Endodermal cell (in vitro differentiated cells): ENCODE data around the gene FBXO17. TPM values are rescaled to one million over a fixed set of nuclear protein-coding genes. Genes with fewer than 3 reads are reported as not detected.

Experiments
- DNase-seq: peaks from one replicate; pipeline ENCODE4 v3.0.0-alpha.2; 2017
- H3K27ac ChIP-seq: 2 replicates; pipeline ENCODE4 v1.5.1; 2013; ENCODE audit warnings: mild to moderate bottlenecking, low read depth, low read length, moderate library complexity
- H3K27me3 ChIP-seq: 2 replicates; pipeline ENCODE4 v1.6.1; 2013; ENCODE audit warnings: mild to moderate bottlenecking, low read length, moderate library complexity; ENCODE audit not compliant: insufficient read depth, control insufficient read depth, poor library complexity, severe bottlenecking
- H3K36me3 ChIP-seq: 2 replicates; pipeline ENCODE4 v1.7.0; 2013; ENCODE audit warnings: mild to moderate bottlenecking, low read length, moderate library complexity; ENCODE audit not compliant: control insufficient read depth, insufficient read depth
- H3K4me1 ChIP-seq: one replicate; pipeline ENCODE4 v1.7.0; 2013; ENCODE audit warnings: low read length; ENCODE audit not compliant: control insufficient read depth, insufficient read depth
- H3K4me3 ChIP-seq: 2 replicates; pipeline ENCODE4 v1.5.1; 2013; ENCODE audit warnings: mild to moderate bottlenecking, low read length, moderate library complexity
- H3K9ac ChIP-seq: 2 replicates; pipeline ENCODE4 v1.6.1; 2013; ENCODE audit warnings: mild to moderate bottlenecking, low read length, moderate library complexity; ENCODE audit not compliant: poor library complexity, severe bottlenecking; ENCODE audit errors: extremely low read depth
- H3K9me3 ChIP-seq: 2 replicates; pipeline ENCODE4 v1.6.1; 2013; ENCODE audit warnings: mild to moderate bottlenecking, low read length, moderate library complexity; ENCODE audit not compliant: control insufficient read depth
- H3K27ac Mint-ChIP-seq: 2 replicates; pipeline ENCODE4 v1.8.0; 2020; ENCODE audit warnings: mixed read lengths
- H3K27me3 Mint-ChIP-seq: 2 replicates; pipeline ENCODE4 v1.8.0; 2021; ENCODE audit warnings: mild to moderate bottlenecking, mixed read lengths; ENCODE audit not compliant: insufficient read depth
- H3K36me3 Mint-ChIP-seq: 2 replicates; pipeline ENCODE4 v1.8.0; 2020; ENCODE audit warnings: low read depth, mixed read lengths
- H3K4me1 Mint-ChIP-seq: 2 replicates; pipeline ENCODE4 v1.8.0; 2020; ENCODE audit warnings: mixed read lengths
- H3K4me3 Mint-ChIP-seq: 2 replicates; pipeline ENCODE4 v1.8.0; 2020; ENCODE audit warnings: mild to moderate bottlenecking, moderate library complexity, mixed read lengths
- H3K9me3 Mint-ChIP-seq: 2 replicates; pipeline ENCODE4 v1.8.0; 2020; ENCODE audit warnings: mild to moderate bottlenecking, mixed read lengths
- WGBS, 2 experiments: methylation state at CpG; one replicate each; pipeline versions ENCODE4 v1.1.5 to v1.1.7; 2013; ENCODE audit warnings: missing lambda C conversion rate in 2 of 2, mixed read lengths in 1 of 2; ENCODE audit not compliant: insufficient coverage in 1 of 2, insufficient read length in 1 of 2; 5-methylcytosine and 5-hydroxymethylcytosine counted together
- total RNA-seq, 2 donors: library from RNA; stranded (reverse); fragmentation: NEBNext Ultra II Directional in 1 of 2; extraction: Animal tissue kit (Norgen Biotek cat#: 25700) in 1 of 2; gene quantifications; 2 replicates in 1 of 2; 3 replicates in 1 of 2; pipeline ENCODE4 v1.2.1, GENCODE V29; 2021
- TF ChIP-seq, protein P1 (sequence below): fragments of 200-600 bp; sonication (generic); conservative IDR thresholded peaks from 2 replicates; pipeline ENCODE4 v1.5.0; 2021; ENCODE audit warnings: antibody characterized with exemption, mild to moderate bottlenecking

The FBXO17 gene
- total RNA-seq, 2 donors from 2014 or later, result 21.2 to 40.3 TPM

DNA sequence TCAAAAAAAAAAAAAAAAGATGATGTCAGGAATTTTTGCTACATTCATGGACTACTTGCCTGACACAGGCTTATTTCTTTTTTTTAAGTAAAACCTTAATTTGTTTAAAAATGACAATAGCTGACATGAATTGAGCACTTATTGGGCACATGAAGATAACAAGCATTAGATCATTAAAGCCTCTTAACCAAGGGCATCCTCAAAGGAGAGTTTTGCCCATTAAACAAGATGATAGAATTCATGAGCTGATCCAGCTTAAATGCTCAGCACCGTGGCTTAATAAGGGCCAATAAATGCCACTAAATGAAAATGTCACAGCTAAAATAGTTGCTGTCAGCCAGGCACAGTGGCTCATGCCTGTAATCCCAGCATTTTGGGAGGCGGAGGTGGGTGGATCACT, 19.3 kb downstream of the FBXO17 start:
- Histone ChIP-seq H3K27me3 (no peaks in the 10 kb centered on the region), H3K4me1 (no peaks in the 10 kb centered on the region), H3K27ac (no peak overlapping the region), H3K9ac (no peak overlapping the region), H3K36me3 (peaks cover 4% of the 10 kb centered on the region), H3K4me3 (no peak overlapping the region), H3K9me3 (peaks cover 17% of the 10 kb centered on the region)
- H3K4me3 Mint-ChIP-seq, result no peak overlapping the region
- H3K9me3 Mint-ChIP-seq, result peaks cover 16% of the 10 kb centered on the region
- no peak overlapping the region for H3K27ac Mint-ChIP-seq
- H3K4me1 Mint-ChIP-seq, result peaks cover 12% of the 10 kb centered on the region
- no peak for DNase-seq
- H3K36me3 Mint-ChIP-seq, result peaks cover 30% of the 10 kb centered on the region
- WGBS, 2 experiments, result 97 to 100% methylated on average over 2 of the region's 2 CpGs
- peaks cover 12% of the 10 kb centered on the region for H3K27me3 Mint-ChIP-seq
- TF ChIP-seq, protein P1, sequence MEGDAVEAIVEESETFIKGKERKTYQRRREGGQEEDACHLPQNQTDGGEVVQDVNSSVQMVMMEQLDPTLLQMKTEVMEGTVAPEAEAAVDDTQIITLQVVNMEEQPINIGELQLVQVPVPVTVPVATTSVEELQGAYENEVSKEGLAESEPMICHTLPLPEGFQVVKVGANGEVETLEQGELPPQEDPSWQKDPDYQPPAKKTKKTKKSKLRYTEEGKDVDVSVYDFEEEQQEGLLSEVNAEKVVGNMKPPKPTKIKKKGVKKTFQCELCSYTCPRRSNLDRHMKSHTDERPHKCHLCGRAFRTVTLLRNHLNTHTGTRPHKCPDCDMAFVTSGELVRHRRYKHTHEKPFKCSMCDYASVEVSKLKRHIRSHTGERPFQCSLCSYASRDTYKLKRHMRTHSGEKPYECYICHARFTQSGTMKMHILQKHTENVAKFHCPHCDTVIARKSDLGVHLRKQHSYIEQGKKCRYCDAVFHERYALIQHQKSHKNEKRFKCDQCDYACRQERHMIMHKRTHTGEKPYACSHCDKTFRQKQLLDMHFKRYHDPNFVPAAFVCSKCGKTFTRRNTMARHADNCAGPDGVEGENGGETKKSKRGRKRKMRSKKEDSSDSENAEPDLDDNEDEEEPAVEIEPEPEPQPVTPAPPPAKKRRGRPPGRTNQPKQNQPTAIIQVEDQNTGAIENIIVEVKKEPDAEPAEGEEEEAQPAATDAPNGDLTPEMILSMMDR, result no peak

DNA sequence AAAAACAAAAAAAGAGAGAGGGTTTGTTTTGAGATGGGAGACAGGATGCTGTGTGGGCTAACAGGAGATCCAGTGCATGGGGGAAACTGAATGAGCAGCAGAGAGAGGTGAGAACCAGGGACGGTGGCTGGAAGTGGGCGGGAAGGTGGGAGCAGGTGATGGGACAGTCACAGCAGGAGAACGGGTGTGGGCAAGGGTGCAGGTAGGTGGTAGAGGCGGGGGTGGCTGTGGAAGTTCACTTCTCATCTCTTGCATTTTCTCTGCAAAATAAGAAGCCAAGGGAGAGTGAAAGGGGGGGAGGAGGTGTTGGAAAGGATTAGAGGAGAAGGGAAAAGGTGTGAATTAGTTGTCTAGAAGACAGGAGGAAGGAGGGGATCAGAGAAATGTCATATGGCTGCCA, 21.9 kb downstream of the FBXO17 start:
- TF ChIP-seq, protein P1, result no peak
- Histone ChIP-seq H3K27ac (no peak overlapping the region), H3K9ac (no peak overlapping the region), H3K4me1 (no peaks in the 10 kb centered on the region), H3K36me3 (peaks cover 4% of the 10 kb centered on the region), H3K27me3 (no peaks in the 10 kb centered on the region), H3K9me3 (peaks cover 12% of the 10 kb centered on the region), H3K4me3 (no peak overlapping the region)
- H3K4me3 Mint-ChIP-seq, result no peak overlapping the region
- DNase-seq, result peak; percentile 77
- 54% methylated on average over 3 to 4 of the region's 4 CpGs for WGBS, 2 experiments
- peaks cover 12% of the 10 kb centered on the region for H3K4me1 Mint-ChIP-seq
- H3K36me3 Mint-ChIP-seq, result peaks cover 33% of the 10 kb centered on the region
- no peak overlapping the region for H3K27ac Mint-ChIP-seq
- H3K9me3 Mint-ChIP-seq, result peaks cover 16% of the 10 kb centered on the region
- peaks cover 25% of the 10 kb centered on the region for H3K27me3 Mint-ChIP-seq

DNA sequence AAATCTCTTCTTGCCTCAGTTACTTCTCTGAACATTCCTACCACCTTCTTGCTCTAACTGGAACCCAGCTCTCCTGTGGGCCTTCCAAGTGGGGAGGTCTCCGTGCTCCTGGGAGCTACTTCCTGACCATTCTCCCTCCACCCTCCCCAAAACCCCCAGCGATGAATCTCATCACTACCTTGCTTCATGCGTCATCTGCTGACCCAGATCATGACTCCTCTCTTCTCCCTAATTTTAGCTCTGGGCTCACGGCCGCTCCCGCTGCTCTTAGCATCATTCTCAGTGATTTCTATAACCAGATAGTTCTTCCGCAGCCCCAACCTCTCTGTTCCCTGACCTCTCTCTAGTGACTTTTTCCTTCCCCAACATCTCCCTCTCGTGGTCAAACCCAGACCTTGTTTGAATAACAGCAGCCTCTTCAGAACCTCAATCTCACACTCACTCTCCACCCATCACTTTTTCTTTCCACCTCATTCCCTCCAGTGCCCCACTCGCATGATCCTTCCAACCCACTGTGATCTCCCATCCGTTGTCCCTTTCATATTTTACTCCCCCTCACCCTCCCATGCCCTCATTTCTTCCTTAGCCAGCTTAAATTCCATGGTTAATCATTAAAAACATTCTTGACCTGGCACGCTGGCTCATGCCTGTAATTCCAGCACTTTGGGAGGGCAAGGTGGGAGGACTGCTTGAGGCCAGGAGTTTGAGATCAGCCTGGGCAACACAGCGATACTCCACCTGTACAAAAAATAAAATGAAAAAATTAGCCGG, 23.0 kb downstream of the FBXO17 start:
- WGBS, 2 experiments, result 79 to 82% methylated on average over 12 to 13 of the region's 13 CpGs

More for the DNA sequence above, 23.0 kb downstream of the FBXO17 start:
- H3K27me3 Mint-ChIP-seq, result peaks cover 25% of the 10 kb centered on the region
- H3K9me3 Mint-ChIP-seq, result peaks cover 9% of the 10 kb centered on the region
- no peak overlapping the region for H3K9ac ChIP-seq
- peaks cover 29% of the 10 kb centered on the region for H3K36me3 Mint-ChIP-seq
- DNase-seq, result peak; percentile 81
- no peak overlapping the region for H3K27ac ChIP-seq
- no peak overlapping the region for H3K4me3 Mint-ChIP-seq
- H3K27me3 ChIP-seq, result no peaks in the 10 kb centered on the region
- no peak overlapping the region for H3K27ac Mint-ChIP-seq
- no peak overlapping the region for H3K4me3 ChIP-seq
- TF ChIP-seq, protein P1, result peak; percentile 78
- H3K9me3 ChIP-seq, result peaks cover 1% of the 10 kb centered on the region
- H3K4me1 ChIP-seq, result no peaks in the 10 kb centered on the region
- peaks cover 4% of the 10 kb centered on the region for H3K36me3 ChIP-seq
- peaks cover 12% of the 10 kb centered on the region for H3K4me1 Mint-ChIP-seq
